AG09319 (cell line): Measurements from ENCODE around the gene EIF4EBP2.

Experiments
- DNase-seq: peaks from one replicate; pipeline ENCODE4 v3.0.0-alpha.2; 2010; ENCODE audit warnings: low read depth; ENCODE audit errors: extremely low read depth
- CTCF ChIP-seq: IDR thresholded peaks from 2 replicates; pipeline ENCODE4 v1.5.1; 2011; ENCODE audit warnings: low read depth, mild to moderate bottlenecking, inconsistent platforms, low read length, moderate library complexity

The EIF4EBP2 gene

GRCh38 chr10:70362328-70362727 is 41.6 kb upstream of the EIF4EBP2 start:
- DNase-seq = no peak
- TF ChIP-seq CTCF = no peak

DNA sequence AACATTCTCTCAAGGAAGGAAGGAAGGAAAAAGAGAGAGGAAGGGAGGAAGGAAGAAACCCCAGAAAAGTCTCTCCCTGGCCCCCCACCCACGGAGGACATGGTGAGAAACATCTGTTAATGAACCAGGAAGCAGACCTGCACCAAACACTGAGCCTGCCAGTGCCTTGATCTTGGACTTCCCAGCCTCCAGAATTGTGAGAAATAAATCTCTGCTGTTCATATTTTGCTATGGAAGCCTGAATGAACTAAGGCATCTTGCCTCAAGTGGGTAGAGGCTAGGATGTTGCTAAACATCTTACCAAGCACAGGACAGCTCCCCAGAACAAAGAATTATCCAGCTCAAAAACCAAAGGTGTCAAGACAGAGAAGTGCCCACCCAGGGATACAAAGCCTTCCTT is 40.7 kb upstream of the EIF4EBP2 start:
- DNase-seq = no peak
- TF ChIP-seq CTCF = no peak

- TF ChIP-seq CTCF = peak; percentile 93
- DNase-seq = peak; percentile 97
These were observed 39.8 kb upstream of the EIF4EBP2 start for GRCh38 chr10:70363971-70364771.

- TF ChIP-seq CTCF = no peak
- DNase-seq = no peak
These were observed 39.2 kb upstream of the EIF4EBP2 start for GRCh38 chr10:70364772-70365091.

GRCh38 chr10:70367195-70367796 is 36.6 kb upstream of the EIF4EBP2 start:
- DNase-seq = no peak
- TF ChIP-seq CTCF = no peak

- no peak for DNase-seq
- TF ChIP-seq CTCF = no peak
These were observed 35.0 kb upstream of the EIF4EBP2 start for GRCh38 chr10:70368774-70369482.

- no peak for DNase-seq
- TF ChIP-seq CTCF = no peak
These were observed 34.4 kb upstream of the EIF4EBP2 start for GRCh38 chr10:70369498-70370018.
